EH (cell line): Measurements from ENCODE around the gene IL17RA.

Experiments used
- DNase-seq: peaks from one replicate; pipeline ENCODE4 v3.0.0-alpha.2; 2015; ENCODE audit warnings: low read depth

Gene IL17RA

DNA sequence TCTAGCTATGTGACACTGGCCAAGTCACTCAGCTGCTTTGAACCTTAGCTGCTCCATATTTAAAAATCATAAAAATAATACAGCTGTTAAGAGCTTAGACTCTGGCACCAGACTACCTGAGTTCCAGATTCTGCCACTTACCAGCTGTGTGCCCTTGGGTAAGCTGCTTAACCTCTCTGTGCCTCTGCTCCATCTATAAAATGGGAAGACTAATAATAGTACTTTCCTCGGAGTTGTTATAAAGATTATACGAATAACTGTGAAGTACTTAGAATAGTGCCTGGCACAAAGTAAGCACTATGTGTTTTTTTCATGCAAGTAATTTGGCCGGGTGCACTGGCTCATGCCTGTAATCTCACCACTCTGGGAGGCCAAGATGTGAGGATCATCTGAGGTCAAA lies 72.9 kb downstream of the IL17RA start:
- no peak for DNase-seq

GRCh38 chr22:17158176-17158567 lies 73.4 kb downstream of the IL17RA start:
- no peak for DNase-seq

- peak; percentile 91 for DNase-seq
These were observed 74.0 kb downstream of the IL17RA start, which contains the start of gene HDHD5 for GRCh38 chr22:17158568-17159503. Gene HDHD5, minus strand, starts transcription at chr22:17159277. Its CDS starts 26 bp downstream, at chr22:17159251.

- DNase-seq, result peak; percentile 55
These were observed 74.7 kb downstream of the IL17RA start for GRCh38 chr22:17159504-17159951.

DNA sequence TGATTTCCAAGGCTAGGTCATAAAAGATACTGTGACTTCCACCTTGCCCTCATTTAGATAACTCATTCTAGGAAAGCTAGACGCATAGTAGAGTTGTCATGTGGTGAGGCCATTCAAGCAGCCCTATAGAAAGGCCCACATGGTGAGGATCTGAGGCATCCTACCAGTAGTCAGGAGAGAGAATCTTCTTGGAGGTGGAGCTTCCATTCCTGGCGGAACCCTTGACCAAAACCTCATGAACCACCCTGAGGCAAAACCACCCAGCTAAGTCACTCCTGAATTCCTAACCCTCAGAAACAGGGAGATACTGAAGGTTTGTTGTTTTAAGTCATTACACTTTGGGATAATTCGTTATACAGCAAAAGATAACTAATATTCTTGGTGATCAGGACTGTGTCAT lies 77.2 kb downstream of the IL17RA start:
- peak; percentile 32 for DNase-seq

DNA sequence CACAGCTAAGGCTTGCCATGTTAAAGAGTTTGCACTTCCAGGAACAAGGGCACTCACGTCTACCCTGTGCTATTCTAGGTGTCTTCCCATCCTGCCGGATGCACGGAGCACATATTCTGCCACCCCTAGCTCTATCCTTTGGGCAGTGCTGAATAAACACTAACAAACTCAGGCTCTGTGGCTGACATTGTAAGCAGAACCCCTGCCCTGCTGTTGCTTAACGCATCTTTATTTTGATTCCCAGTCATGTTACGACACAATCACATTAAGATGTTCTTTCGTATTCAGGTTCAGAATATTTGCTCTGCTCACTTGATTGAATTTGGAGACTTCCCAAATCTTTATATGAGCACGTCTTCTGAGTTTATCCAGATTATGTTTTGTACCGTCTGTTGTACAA lies 77.9 kb downstream of the IL17RA start:
- no peak for DNase-seq

DNA sequence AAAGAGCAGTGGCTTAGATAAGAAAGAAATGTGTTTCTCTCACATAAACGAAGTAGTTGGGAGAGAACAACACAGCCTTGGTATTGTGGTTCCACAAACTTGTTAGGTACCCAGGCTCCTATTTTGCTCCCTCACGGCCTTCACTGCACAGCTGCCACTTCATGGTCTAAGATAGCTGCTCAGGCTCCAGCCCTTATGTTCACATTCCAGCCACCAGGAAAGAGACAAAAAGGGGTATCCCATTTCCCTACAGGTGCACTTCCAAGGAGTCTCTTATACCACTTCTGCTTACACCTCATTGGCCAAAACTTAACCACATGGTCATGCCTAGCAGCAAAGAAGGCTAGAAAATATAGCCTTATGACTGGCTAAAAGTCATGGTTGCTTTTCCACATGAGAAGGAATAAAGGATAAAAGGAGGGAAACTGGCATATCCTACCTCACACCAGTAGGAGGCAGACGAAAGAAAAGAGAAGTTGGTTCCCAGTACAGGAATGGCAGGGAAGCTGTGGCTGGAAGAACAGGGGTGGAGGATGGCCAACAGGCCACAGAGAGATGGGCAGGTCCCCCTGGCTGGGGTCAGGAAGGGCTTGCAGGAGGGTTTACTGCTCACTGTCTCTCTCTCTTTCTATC lies 79.7 kb downstream of the IL17RA start:
- no peak for DNase-seq
